ENCODE data around the gene GALM.
"Not testable (repeated sequence)": the region's sequence is repeated elsewhere in the genome, so short reads cannot be mapped to it uniquely, and the experiment has no call there.

GALM gene

DNA sequence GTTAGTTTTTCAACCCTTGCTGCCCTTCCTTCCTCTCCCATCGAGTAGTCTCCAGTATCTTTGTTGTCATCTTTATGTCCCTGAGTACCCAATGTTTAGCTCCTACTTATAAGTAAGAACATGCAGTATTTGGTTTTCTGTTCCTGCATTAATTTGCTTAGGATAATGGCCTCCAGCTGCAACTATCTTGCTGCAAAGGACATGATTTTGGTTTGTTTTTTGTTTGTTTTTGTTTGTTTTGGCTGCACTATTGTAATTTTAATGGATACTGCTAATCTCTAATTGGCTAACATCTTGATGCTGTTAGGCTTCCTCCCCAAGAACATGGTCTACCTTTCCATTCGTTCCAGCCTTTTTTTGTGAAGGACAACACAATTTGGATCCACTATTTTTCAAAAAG, 32.0 kb upstream of the GALM start:
- Mint-ChIP-seq H3K27me3 (ENCODE audit: low read depth) (no peaks in the 10 kb centered on the region), H3K9me3 (peaks cover 2% of the 10 kb centered on the region), H3K27ac (no peak overlapping the region), H3K36me3 (ENCODE audit: low read depth) (no peaks in the 10 kb centered on the region), H3K4me3 (no peak overlapping the region), H3K4me1 (no peaks in the 10 kb centered on the region)
- TF ChIP-seq, protein P1, sequence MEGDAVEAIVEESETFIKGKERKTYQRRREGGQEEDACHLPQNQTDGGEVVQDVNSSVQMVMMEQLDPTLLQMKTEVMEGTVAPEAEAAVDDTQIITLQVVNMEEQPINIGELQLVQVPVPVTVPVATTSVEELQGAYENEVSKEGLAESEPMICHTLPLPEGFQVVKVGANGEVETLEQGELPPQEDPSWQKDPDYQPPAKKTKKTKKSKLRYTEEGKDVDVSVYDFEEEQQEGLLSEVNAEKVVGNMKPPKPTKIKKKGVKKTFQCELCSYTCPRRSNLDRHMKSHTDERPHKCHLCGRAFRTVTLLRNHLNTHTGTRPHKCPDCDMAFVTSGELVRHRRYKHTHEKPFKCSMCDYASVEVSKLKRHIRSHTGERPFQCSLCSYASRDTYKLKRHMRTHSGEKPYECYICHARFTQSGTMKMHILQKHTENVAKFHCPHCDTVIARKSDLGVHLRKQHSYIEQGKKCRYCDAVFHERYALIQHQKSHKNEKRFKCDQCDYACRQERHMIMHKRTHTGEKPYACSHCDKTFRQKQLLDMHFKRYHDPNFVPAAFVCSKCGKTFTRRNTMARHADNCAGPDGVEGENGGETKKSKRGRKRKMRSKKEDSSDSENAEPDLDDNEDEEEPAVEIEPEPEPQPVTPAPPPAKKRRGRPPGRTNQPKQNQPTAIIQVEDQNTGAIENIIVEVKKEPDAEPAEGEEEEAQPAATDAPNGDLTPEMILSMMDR (IDR thresholded peaks at IDR 0.05; ENCODE audit: unreplicated experiment in 3 of 3): no peak

DNA sequence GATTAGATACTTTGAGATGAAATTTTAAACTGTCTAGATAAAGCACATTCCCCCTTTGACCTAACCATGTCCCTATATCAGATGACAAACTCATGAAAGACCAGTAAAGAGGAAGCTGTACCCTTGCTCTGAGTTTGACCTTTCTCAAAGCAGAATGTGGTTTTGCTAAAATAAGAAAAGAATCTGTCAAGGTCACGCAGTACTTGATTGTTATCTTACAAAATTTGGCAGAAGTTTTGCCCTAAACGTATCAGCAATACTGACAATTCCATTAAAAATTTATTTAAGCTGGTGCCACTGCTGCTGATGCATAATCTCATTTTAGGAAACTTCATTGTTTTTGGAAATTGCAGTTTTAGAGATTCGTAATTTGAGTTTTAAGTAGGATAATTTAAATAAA, 31.2 kb upstream of the GALM start:
- H3K36me3 Mint-ChIP-seq (ENCODE audit: low read depth): no peaks in the 10 kb centered on the region
- TF ChIP-seq, protein P1 (IDR thresholded peaks at IDR 0.05; ENCODE audit: unreplicated experiment in 3 of 3): no peak
- peaks cover 2% of the 10 kb centered on the region for H3K9me3 Mint-ChIP-seq
- no peak overlapping the region for H3K27ac Mint-ChIP-seq
- H3K4me3 Mint-ChIP-seq: no peak overlapping the region
- H3K27me3 Mint-ChIP-seq (ENCODE audit: low read depth): no peaks in the 10 kb centered on the region
- H3K4me1 Mint-ChIP-seq: no peaks in the 10 kb centered on the region

DNA sequence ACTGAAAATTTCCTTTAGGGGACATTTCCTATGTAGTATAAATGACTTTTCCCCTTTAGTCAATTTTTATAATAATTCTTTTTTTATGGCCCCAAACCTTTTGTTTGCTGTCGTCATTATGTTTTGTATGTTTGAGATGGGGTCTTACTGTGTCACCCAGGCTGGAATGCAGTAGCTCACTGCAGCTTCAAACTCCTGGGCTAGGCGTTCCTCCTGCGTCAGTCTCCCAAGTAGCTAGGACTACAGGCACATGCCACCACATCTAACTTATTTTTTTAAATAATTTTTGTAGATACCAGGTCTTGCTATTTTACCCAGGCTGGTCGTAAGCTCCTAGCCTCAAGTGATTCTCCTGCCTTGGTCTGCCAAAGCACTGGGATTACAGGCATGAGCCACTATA, 30.8 kb upstream of the GALM start:
- Mint-ChIP-seq H3K27me3 (ENCODE audit: low read depth) (no peaks in the 10 kb centered on the region), H3K4me3 (no peak overlapping the region), H3K27ac (no peak overlapping the region), H3K4me1 (no peaks in the 10 kb centered on the region), H3K36me3 (ENCODE audit: low read depth) (no peaks in the 10 kb centered on the region), H3K9me3 (no peaks in the 10 kb centered on the region)
- TF ChIP-seq, protein P1 (IDR thresholded peaks at IDR 0.05; ENCODE audit: unreplicated experiment in 3 of 3): no peak

DNA sequence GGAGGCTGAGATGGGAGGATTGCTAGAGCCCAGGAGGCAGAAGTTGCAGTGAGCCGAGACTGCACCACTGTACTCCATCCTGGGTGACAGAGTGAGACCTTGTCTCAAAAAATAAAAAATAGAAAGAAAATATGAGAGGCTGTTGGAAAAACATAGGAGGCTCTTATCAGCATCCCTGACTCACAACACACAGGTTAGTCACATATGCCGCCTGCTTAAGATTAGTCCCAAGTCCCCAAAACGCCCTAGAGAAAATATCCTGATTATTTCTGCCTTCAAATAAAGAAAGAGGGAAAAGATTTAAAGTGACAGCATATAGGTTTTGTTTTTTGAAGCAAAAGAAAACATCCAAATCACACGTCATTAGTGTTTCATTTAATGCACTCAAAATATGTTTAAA, 29.8 kb upstream of the GALM start:
- TF ChIP-seq, protein P1 (IDR thresholded peaks at IDR 0.05; ENCODE audit: unreplicated experiment in 3 of 3): no peak
- H3K27ac Mint-ChIP-seq: no peak overlapping the region
- no peaks in the 10 kb centered on the region for H3K36me3 Mint-ChIP-seq (ENCODE audit: low read depth)
- no peaks in the 10 kb centered on the region for H3K4me1 Mint-ChIP-seq
- no peak overlapping the region for H3K4me3 Mint-ChIP-seq
- no peaks in the 10 kb centered on the region for H3K9me3 Mint-ChIP-seq
- no peaks in the 10 kb centered on the region for H3K27me3 Mint-ChIP-seq (ENCODE audit: low read depth)

DNA sequence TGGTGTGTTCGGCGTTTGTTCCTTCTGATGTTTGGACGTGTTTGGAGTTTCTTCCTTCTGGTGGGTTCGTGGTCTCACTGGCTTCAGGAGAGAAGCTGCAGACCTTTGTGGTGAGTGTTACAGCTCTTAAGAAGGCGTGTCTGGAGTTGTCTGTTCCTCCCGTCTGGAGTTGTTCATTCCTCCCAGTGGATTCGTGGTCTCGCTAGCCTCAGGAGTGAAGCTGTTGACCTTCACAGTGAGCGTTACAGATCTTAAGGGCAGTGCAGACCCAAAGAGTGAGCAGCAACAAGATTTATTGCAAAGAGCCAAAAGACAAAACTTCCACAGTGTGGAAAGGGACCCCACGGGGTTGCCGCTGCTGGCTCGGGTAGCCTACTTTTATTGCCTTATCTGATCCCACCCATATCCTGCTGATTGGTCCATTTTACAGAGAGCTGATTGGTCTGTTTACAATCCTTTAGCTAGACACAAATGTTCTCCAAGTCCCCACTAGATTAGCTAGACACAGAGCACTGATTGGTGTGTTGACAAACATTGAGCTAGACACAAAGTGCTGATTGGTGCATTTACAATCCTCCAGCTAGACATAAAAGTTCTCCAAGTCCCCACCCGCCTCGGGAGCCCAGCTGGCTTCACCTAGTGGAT, 23.4 kb upstream of the GALM start:
- H3K9me3 Mint-ChIP-seq; H3K27ac Mint-ChIP-seq; H3K27me3 Mint-ChIP-seq (ENCODE audit: low read depth); H3K4me1 Mint-ChIP-seq; H3K36me3 Mint-ChIP-seq (ENCODE audit: low read depth); H3K4me3 Mint-ChIP-seq: not testable (repeated sequence)

DNA sequence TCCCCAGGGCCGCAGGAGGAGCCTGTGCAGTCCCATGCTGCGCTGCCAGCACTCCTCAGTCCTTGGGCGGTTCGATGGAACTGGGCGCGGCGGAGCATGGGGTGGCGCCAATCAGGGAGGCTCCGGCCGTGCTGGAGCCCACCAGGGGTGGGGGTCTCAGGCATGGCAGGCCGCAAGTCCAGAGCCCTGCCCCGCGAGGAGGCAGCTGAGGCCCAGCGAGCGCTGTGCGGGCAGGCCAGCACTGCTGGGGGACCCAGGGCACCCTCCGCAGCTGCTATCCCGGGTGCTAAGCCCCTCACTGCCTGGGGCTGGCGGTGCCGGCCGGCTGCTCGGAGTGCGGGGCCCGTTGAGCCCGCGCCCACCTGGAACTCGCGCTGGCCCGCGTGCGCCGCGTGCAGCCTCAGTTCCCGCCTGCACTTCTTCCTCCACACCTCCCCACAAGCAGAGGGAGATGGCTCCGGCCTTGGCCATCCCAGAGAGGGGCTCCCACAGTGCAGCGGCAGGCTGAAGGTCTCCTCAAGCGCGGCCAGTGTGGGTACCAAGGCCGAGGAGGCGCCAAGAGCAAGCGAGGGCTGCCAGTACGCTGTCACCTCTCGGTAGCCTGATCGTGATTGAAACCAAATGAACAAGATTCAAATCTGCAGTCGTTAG, 22.8 kb upstream of the GALM start:
- H3K36me3 Mint-ChIP-seq (ENCODE audit: low read depth): no peaks in the 10 kb centered on the region
- H3K9me3 Mint-ChIP-seq: peaks cover 7% of the 10 kb centered on the region
- no peaks in the 10 kb centered on the region for H3K4me1 Mint-ChIP-seq
- no peaks in the 10 kb centered on the region for H3K27me3 Mint-ChIP-seq (ENCODE audit: low read depth)
- no peak overlapping the region for H3K4me3 Mint-ChIP-seq
- TF ChIP-seq, protein P1 (IDR thresholded peaks at IDR 0.05; ENCODE audit: unreplicated experiment in 3 of 3): no peak
- H3K27ac Mint-ChIP-seq: no peak overlapping the region

DNA sequence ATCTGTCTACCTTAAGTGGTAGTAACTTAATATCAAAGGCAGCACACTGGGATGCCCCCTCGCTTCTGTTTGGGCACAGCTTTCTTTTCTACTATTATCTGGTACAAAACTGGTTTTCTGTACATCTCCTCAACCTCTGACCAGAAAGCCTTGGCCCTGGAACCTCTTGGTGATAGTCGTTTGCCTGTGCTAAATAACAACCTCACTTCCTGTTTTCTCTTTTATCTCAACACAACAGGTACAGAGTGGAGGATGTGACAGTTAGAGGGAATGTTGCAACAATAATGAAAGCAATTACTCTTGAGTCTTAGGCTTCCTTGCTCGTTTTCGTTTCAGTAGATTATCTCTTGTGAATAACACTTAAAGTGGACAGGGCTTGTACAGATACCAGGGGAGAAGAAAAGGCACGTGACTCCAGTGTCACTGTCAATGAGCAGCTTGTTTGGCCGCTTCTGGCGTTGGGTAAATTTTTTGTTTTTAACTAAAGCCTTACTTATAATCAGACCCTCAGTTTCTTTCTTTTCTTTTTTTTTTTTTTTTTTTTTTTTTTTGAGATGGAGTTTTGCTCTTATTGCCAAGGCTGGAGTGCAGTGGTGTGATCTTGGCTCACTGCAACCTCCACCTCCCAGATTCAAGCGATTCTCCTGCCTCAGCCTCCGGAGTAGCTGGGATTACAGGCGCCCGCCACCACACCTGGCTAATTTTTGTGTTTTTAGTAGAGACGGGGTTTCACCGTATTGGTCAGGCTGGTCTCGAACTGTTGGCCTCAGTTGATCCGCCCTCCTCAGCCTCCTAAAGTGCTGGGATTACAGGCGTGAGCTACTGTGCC, 22.0 kb upstream of the GALM start:
- H3K9me3 Mint-ChIP-seq; H3K4me1 Mint-ChIP-seq; H3K27me3 Mint-ChIP-seq (ENCODE audit: low read depth); H3K4me3 Mint-ChIP-seq; H3K36me3 Mint-ChIP-seq (ENCODE audit: low read depth); H3K27ac Mint-ChIP-seq: not testable (repeated sequence)

Measured in nephron (organoid).